GM10847 (cell line): ENCODE results near the gene PTPRM.

ENCODE experiments used
- POLR2A ChIP-seq: IDR thresholded peaks from 2 replicates; pipeline ENCODE4 v1.6.1; 2011; ENCODE audit not compliant: insufficient read length; ENCODE audit errors: extremely low read depth

PTPRM gene

DNA sequence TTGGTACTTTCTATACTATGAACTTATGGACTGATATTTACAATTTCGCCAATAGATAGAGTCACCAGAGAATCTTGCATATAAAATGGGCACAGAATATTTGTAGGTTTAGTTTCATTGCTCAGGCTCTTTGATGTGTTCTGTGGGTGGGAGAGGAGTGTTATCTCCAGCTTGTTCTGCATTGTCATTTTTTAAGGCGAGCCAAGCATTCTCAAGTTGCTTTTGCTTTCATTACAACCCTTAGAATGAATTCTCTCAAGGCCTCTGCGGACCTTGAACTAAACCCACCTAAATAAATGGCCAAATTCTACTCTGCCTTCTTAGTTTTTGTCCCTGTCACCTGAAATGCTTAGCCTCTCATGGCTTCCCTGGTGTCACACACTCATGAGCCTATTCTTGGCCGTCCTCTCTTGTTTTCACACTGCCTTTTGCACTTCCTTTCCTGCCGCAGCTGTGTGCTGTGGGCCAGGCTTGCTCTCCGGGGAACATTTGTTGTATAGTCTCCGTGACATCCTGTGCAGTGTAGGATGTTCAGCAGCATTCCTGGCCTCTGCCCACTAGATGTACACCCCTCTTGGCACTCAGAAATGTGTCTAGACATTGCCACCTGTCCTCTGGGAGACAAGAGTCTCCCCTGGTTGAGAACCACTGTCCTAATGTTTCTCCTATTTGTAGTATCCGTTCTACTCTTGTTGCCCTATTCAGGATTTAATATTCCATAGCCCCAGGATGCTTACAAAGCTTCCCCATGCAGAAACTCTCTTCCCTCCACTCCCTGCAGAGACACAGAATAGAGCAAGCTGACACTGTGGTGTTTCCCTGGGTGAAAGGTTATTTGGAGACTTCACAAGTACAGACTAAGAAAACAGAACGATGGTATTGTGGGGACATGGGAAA, 255.6 kb downstream of the PTPRM start:
- no peak for TF ChIP-seq POLR2A

DNA sequence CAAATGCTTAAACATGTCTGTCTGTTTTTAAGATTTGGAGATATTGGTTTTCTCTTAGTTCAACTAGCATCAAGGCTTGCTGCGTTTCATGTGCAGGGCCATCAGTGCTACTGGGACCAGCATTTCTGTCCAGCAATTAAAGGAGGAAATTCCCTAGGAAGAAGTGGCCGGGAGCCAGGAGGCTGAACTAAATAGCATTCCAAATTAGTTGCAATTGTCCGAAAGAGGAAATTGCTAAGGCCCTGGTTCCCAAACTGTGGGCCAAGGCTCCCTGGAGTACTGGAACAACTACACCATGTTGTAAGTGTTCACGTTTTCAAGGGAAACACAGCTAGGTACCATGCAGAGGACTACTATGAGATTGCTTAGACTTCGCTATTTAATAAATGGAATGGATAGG, 257.9 kb downstream of the PTPRM start:
- no peak for TF ChIP-seq POLR2A

DNA sequence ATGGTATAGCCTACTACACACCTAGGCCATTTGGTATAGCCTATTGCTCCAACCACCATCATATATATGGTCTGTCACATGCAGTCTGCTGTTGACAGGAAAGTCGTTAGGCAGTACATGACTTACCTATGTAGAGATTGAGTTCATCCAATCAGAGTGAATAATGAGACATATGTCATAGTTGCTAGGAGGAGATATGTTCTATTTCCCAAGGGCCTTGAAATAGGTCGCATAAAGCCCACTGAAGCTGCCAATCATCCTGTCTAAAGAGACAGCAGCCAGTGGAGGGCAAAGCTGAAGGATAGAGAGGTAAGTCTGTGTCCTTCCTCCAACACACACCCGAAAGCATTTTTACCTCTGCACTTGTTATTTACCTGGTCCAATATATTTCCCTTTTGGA, 263.4 kb downstream of the PTPRM start:
- TF ChIP-seq POLR2A = no peak

DNA sequence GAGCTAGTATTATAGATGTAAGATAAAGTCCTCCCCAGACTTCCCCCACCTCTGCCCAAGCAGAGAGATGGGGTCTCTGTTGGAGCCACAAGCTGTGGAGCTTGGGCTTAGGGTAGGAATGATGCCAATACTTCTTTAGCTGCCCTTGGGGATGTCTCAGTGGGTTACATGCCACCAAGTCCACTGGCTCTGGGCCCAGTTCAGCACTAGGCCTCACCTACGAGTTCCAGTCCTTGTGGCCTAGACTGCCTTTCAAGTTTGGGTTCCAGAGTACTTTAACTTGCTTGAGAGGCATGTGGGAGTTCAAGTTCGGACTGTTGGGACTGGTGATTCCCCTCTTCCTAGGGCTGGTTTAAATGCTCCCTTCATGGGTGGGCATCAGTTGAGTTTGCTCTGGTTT, 272.4 kb downstream of the PTPRM start:
- no peak for TF ChIP-seq POLR2A

DNA sequence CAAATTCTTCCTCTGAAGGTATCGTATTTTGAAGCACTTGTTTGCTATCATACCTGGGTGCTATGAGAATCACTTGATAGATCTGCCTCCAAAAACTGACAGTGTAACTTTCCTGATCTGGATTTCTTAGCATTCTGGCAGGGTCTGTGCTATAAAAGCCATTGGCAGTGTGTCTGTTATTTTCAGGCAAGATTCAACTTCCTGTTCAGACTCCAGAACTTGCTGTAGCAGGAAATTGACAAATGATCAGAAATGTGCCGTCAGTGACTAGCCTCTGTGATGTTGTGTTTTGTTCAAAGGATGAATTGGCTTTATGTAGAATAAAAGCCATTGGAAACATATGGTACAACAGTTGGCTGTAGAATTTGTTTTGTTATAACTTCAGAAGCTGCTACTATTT, 273.3 kb downstream of the PTPRM start:
- no peak for TF ChIP-seq POLR2A

DNA sequence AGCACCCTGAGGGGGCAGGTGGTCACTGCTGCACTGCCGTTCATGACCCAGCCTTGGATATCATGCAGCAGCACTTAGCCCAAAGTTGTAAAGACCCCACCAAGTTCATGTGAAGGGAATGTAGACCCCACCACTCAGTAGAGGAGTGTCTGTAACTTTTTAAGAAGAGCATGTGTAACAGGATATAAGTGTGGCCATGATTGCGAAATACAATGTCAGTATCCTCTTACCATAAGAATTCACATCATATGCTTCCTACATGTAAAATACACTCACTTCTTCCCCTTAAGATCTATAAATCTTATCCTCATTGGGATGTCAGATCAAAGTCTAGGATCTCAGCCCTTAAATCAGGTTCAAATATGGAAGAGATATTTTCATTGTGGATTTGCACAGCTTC, 276.9 kb downstream of the PTPRM start:
- no peak for TF ChIP-seq POLR2A

DNA sequence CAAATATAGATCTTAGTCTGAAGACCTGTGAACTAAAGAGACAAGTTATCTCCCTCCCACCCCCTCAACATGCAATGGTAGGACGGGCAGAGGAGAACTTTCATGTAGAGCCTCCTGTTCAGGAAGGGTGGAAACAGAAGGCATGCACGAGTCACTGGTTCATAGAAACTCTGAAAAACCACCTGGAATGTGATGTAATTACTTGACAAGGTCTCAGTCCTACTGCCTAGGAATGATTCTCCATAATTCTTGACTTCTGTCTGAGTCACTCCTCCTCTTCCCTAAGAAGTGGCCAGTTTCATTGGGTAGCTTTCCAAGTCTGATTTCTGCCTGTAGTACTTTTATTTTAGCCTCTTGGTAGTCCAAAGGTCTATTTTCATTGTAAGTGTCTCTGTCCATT, 277.3 kb downstream of the PTPRM start:
- TF ChIP-seq POLR2A = no peak

DNA sequence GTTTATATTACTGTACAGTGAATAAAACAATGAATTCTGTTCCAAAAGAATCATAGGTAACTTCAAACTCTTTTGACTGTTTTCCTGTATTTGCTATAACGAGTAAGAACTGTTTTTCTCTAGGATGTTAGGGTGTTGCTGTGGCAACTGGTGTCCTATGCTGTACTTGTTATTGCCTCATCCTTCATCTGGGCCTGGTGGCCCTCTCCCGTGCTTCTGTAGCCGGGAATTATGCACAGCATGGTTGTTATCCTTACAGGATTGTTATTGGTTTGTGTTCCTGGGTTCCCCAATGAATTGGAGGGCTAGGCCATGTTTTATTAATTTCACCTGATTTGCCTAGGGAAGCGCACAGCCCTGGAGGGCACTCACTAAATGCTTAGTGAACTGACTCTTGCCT, 279.2 kb downstream of the PTPRM start:
- no peak for TF ChIP-seq POLR2A

DNA sequence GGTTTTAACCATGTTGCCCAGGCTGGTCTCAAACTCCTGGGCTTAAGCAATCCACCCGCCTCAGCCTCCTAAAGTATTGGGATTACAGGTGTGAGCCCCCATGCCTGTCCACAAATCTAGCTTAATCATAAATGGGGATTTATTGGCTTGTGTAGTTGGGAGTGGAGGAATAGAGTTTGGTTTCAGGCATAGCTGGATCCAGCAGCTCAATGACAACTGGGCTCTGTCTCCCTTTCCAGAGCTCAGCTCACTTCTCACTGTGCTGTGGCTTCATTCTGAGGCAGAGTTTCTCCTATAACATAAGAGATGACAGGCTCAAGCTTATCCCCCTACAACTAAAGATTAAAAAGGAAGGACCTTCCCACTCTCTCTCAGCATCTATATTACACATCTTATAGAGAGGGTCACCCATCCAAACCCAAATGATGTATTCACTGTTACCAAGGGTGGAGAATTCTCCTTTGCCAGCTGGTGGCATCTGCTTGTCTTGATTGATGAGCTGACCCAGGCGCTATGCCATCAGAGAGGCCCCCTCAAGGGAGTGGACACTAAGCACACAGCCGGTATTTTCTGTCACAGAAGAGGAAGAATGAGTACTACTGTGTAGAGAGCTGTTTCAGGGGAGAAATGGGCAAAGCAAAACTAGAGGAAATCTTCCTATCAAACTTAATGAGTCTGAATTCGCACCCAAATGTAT, 280.4 kb downstream of the PTPRM start:
- TF ChIP-seq POLR2A = no peak

DNA sequence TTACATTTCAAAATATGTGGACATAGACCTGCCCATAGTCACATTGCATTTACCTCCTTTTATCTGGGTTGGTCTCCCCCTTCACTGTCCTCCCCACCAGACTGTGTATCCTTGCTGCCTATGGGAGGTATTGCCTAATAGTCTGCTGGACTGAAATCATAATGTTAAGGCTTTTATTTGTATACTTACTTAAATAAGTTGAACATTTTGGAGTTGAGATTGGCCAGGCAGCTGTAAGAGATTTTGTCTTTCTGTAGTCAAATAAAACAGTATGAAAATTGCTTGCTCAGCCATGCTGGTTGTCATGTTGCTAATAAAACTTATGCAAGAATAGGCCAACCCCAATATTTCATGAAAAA, 280.9 kb downstream of the PTPRM start:
- no peak for TF ChIP-seq POLR2A

DNA sequence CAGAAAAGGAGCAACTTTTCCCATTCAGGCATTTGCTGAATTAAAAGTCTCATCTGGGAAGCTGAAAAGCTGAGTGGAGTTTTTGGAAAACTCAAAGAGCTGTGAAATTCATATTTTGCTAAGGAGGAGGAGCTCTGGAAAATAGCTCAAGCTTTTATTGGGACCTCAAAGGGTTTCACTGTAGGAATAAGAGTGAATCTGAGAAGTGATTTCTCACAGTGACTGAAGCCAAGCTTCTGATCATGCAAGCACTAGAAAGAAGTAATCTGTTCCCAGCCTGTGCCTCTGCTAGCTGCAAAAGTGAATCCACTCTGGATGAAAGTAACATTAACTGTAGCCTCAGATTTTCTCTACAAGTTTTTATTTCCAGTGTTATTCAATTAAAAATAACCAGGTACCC, 283.3 kb downstream of the PTPRM start:
- TF ChIP-seq POLR2A = no peak

DNA sequence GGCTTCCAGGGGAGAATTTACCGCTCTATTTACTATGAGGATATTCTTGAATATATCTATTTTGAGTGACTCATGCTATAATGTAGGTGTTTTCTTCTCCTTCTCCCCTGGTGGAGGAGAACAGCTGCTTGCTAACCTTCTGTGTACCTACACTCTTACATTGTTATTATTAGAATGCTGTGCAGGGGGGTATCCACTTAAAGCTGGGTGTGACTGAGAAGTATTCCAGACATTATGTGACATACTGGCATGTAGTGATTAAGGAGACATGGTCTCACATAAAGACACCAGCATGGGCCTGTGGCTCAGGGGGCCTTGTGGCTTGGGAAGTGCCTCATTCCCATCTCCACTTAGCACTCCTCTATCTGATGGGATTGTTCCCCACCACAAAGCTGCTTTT, 287.9 kb downstream of the PTPRM start:
- no peak for TF ChIP-seq POLR2A

DNA sequence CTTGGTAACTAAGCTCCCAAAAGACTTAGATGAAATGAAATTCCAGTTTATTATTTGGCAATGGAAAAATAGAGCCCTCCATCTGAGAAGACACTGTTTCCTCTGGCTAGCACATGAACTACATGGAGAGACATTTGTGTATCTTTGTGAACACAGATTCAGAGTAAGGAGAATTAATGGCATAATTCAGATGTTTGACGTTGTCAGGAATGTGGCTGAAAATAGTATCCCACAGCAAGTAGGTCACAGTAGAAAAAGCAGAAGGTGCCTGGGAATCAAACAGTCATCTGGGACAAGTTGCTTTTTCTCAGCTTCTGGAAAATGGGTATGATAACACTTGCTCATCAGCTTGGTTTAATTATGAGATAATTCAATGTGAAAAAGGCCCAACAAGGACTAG, 288.6 kb downstream of the PTPRM start:
- no peak for TF ChIP-seq POLR2A

DNA sequence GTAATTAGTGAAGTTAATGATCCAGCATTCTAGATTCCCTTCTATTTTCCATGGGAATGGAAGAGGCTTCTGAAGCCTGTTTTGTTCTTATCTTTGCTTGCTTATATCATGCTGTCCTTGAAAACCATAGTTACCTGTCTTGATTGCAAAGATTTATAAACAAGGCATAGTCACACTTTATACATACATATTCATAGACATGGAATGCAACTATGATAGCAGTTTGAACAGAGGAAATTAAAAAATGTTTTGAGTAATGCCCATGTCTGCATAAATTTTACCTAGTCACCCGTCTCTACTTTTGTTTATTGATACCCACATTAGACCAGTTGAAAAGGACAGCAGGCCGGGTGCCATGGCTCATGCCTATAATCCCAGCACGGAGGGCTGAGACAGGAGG, 289.0 kb downstream of the PTPRM start:
- TF ChIP-seq POLR2A = no peak

DNA sequence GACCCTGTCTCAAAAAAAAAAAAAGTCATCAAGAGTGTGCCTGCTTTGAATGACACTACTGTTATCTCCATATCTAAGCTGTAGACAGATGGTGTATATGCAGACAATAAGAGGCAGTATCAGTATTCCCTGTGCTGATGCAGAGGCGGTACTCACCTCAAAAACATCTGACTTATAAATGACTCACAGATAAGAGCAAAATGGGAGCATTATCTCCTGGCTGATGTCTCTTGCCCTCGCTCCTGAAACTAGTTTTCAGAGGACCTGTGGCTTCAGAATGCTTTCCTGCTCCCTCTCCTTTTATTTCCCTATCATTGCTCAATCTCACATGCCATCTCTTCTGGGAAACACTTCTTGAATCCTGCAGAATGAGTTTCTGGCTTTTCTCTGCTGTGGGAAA, 289.6 kb downstream of the PTPRM start:
- TF ChIP-seq POLR2A = no peak

DNA sequence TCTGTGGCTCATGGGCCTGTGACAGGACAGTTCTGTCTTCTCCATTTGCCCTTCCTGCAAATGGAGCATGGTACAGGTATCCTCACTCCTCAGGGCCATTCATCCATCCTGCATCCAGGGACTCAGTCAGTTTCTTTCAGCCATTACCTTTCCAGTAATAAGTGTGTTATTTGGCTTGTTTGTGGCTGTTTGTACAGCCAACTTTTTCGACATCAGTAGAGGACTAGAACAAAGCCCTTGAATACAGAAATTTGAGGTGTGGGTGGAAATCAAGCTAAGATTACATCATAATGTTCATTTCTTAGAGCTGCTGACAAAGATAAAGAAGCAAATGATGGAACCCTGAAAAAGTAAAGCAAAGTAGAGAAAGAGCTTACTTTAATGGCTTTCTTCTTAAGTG, 290.4 kb downstream of the PTPRM start:
- no peak for TF ChIP-seq POLR2A

DNA sequence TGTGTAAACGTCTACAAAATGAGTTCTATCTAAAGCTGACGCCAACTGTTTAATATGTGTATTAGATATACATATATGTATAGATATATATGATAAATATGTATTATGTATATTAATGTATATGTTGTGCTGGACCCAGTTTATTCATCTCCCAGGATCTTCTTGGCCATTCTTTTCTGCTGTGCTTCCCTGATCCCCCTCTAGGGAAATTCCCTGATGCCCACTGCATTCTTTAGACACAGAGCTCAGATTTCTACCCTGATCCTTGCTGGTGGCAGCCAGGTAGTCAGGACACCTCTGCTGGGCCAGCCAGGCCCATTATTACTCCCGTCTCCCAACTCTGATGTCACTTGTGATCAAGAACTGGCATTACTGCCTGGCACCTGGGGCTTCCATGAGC, 292.0 kb downstream of the PTPRM start:
- no peak for TF ChIP-seq POLR2A

DNA sequence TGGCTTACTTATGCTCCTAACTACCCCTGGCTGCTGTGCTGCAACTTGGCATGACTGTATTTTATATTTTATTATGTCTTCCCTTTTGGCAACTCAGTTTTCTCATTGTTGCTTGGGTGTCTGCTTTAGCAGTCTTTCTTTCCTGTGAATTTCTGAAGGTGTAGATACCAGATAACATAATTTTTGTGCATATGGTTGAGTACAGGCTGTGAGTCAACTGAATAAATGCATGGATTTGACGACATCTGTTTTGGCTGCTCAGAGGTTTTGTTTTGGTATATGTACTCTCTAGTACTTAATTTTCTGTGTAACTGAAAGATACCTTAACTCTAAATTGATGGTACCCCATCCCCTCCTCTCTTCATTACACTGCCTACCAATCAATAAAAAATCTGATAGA, 303.1 kb downstream of the PTPRM start:
- TF ChIP-seq POLR2A = no peak

DNA sequence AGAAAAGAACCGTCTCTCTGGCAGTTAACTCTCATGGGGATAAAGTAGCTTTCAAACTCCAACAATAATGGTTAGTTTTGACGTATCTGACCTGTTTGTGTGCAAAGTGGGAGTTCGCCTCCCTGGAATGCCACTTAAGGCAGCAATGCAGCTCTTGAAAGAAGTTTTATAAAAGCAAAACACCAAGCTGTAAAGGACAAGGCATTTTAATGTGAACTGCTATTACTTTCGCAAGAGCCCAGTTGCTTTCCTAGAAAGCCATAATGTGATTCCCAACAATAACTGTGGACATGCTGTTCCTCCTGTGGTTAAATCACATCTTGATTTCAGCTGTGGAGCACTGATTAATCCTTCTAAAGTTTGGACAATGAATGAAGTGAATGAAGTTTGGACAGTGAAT, 303.7 kb downstream of the PTPRM start:
- TF ChIP-seq POLR2A = no peak
